ENCODE results near the gene COL15A1.

Gene COL15A1

DNA sequence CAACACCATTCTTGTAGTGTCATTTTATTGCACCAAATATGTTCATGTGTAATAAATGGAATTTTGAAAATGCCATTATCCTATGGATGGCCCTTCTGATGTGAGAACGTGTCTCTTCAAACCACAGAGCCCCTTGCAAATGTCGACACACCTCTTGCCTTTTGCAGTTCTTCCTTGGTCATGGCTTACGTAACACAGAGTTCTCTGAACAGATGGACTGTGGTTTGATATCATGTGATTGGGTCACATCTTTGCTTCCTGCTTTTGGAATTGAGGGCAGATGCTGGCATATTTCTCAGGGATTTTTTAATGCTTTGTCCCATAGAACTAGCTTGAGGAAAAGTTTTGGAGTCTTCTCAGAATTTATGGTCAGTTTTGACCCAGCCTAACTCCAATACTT, 165.8 kb downstream of the COL15A1 start:
- DNase-seq (ENCODE audit: low read depth), result no peak

DNA sequence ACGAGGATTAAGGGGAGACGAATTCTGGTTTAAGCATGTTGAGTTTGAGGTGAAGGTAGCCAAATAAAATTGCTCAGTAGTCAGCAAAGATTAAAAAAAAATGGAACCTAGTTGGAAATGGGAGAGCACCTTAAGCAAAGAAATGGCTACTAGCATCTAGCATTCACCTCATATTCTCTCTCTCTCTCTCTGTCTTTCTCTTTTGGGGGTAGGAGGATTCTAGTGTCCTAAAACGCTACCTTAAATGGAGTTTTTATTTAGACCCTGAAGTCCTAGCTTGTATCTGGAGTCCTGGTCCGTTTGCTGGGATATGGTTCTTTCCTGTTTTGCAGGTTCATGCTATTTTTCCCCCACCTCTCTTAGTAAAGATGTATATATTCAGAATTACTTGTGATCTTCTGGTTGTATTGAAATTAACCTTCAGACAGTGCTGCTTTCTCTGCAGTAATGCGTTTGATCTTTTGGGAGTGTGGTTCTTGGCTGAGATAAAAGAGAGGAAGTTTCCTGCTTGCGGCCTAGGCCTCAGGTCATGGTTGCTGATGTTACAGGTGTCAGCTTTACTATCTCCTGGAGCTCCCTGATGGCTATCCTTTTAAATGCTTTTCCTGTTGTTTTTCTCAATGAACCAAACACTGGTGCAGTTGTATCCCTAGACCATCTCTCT, 169.2 kb downstream of the COL15A1 start:
- DNase-seq (ENCODE audit: low read depth), result no peak

DNA sequence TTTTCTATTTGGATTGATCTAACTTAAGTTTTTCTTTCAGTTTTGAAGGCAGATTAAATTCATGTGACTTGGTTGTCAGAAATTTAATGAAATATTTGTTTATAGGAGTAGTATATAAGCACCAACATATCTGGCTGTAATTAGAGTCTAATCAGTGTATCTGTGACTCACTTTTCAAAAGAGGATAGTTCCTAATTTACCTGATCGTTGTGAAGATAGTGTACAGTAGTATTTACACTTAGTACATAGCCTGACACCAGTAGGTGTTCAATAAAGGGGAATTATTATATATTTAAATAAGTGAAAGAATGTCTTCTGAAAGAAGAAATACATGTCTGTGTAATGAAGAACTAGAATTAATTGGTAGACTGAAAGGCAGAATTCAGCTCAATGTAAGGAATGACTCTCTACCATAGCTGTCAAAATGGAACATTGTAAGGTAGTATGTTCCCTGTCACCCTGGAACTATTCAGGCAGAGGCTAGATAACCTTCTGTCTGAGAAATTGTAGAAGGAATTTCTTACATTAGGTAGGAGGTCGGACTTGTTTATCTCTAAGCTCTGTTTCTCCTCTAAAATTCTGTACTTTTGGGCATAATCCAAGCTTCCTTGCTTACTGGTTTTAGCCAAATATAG, 169.8 kb downstream of the COL15A1 start:
- no peak for DNase-seq (ENCODE audit: low read depth)

DNA sequence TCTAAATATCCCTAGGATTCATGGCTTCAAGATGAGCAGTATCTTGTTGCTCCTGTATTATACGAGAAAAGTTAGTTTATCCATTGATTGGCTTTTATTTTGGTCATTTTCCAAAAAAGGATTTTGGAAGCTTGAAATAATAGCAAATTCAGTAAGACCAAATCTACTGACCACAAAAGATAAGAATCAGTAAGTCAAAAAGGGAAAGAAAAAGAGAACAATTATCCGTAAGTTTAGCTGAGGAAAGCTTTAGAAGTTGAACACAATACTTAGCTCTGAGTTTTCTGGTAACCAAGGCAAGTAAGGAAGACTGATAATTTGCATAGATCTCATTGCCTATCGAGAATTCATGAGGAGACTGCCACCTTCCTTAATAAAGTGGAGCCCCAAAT, 170.3 kb downstream of the COL15A1 start:
- DNase-seq (ENCODE audit: low read depth), result no peak

DNA sequence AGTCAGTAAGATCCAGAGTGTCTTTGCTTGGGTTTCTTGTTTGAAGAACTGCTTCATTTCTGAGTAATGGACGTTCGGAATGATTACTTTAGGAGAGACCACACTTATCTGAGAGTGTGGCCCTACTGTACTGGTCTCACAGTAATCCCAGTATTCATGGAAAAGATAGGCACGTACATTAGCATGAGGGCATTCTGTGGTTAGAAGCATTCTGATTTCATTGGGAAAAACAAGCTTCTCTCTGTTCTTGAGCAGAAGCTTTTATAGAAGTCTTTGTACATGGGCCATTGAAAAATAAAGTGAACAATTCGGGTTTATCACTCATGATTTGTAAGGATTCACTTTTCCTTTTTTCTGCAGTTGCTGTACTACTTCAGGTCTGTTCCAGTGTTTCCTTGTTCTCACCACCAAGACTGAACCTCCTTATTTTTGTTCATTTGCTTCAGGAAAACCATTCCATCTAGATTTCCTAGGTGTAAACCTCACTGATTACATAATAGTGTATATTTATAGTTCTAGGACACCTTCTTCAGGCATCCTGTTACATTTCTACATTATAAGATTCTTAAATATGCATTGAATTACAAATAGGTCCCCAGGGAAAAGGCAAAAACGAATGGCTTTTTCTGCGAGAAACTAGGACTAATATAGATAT, 171.3 kb downstream of the COL15A1 start:
- DNase-seq (ENCODE audit: low read depth), result no peak

DNA sequence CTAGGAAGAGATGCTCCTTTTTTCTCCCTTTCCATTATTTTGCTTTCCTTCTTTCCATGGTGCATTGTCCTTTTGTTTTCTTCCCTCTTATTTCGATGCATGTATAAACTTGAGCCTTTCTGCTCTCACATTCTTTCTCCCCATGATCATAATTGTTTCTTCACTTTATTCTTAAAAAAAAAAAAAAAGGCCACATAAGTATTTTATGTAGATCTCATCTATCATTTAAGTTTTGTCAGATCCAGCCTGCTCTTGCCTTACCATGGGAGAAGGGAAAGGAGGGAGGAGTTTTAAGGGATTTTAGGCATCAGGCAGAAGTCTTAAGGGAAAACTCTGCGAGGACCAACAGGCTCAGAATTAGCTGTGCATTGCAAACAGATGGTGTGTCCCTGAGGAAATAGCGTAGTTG, 172.3 kb downstream of the COL15A1 start:
- no peak for DNase-seq (ENCODE audit: low read depth)

DNA sequence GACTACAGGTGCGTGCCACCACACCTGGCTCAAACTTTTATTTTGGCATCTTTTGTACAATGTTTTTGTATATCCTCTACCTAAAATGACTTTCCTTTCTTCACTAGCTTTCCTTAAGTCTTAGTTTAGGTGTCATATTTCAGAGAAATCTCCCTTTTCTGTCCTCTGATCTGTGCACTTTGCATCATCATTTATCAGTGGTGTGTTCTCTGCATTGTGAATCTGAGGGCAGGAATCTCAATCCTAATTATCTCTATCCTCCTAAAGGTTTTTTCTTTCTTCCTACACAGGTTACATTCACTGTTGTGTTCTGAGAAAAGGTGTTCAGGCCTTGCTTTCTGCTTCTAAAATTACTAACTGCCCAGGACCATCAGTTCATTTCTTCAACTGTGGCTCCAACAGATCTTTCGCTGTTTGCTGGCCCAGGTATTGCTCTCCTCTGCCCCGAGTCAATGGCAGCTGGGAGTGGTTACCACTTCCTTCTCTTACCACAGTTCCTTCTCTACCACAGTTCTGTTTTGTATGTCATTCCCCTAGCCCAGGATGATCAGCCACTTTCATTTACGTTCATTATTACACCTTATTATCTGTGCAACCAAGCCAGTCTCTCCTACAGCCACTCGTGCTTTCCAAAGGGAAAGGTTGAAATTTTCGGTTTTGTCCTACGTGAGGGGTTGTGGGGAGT, 175.2 kb downstream of the COL15A1 start:
- DNase-seq (ENCODE audit: low read depth), result no peak

DNA sequence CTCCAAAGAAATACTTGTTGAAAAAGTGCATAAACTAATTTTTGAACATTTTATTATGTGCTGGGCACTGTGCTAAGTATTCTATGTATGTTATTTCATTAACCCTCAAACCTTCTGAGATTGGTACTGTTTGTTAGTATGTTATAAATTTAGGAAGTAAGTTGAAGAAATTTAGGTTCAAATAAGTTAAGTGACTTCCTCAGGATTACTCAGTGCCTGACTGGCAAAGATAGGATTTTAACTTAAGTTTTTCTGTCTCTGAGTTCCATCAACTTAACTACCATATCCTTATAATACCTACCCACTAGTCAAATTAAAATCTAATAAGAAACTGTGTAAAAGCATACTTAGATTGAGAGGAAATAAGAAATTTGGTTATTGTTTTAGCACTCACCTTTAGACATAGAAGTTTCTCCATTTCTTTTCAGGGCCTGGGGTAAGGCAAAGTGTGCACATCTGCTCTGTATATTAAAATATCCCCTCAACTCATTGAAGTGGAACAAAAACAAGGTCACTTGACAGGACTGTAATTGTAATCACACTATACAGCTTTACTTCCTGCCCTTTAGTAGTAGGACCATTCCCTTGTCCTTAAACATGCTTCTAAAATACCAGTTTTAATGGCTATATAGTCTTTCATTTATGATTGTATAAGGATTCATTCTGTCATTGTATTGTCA, 176.4 kb downstream of the COL15A1 start:
- no peak for DNase-seq (ENCODE audit: low read depth)

All from stromal cell of bone marrow (primary cell).